HepG2 (cell line): Measurements from ENCODE around the gene RIPK1. TPM values are rescaled to one million over a fixed set of nuclear protein-coding genes. Genes with fewer than 3 reads are reported as not detected.
A peak's percentile ranks its signal among the peaks of the same experiment; 100 is the strongest.

Source experiments
- ELF3 ChIP-seq: IDR thresholded peaks from 2 replicates; pipeline ENCODE4 v1.6.1; 2016; ENCODE audit warnings: missing genetic modification reagents, missing compliant biosample characterization
- ETS1 ChIP-seq: sonication (generic); formaldehyde crosslinking; IDR thresholded peaks from 2 replicates; pipeline ENCODE4 v1.4.0; 2020; ENCODE audit warnings: missing genetic modification reagents
- FIP1L1 ChIP-seq: fragments of 200-400 bp; formaldehyde crosslinking; IDR thresholded peaks from 2 replicates; pipeline ENCODE4 v1.6.1; 2018; ENCODE audit warnings: low read depth, mild to moderate bottlenecking, low read length, moderate library complexity, borderline replicate concordance; ENCODE audit not compliant: insufficient read depth
- FOSL2 ChIP-seq: sonication (generic); formaldehyde crosslinking; IDR thresholded peaks from 2 replicates; pipeline ENCODE4 v1.4.0; 2020; ENCODE audit warnings: missing genetic modification reagents
- GMEB2 ChIP-seq: IDR thresholded peaks from 2 replicates; pipeline ENCODE4 v1.6.1; 2016; ENCODE audit warnings: missing biosample characterization, missing genetic modification reagents, low read depth
- HIVEP1 ChIP-seq: sonication (generic); formaldehyde crosslinking; IDR thresholded peaks from 2 replicates; pipeline ENCODE4 v1.4.0; 2020; ENCODE audit warnings: mild to moderate bottlenecking, missing genetic modification reagents
- NFKB2 ChIP-seq: sonication (generic); formaldehyde crosslinking; IDR thresholded peaks from 2 replicates; pipeline ENCODE4 v1.4.0; 2020; ENCODE audit warnings: missing genetic modification reagents, borderline replicate concordance
- NR3C1 ChIP-seq: sonication (generic); formaldehyde crosslinking; IDR thresholded peaks from 2 replicates; pipeline ENCODE4 v1.4.0; 2020; ENCODE audit warnings: missing genetic modification reagents
- PRPF4 ChIP-seq: fragments of 200-400 bp; formaldehyde crosslinking; IDR thresholded peaks from 2 replicates; pipeline ENCODE4 v1.6.1; 2016; ENCODE audit warnings: low read length, low read depth; ENCODE audit not compliant: poor library complexity, severe bottlenecking
- TRIM22 ChIP-seq: fragments of 450-650 bp; IDR thresholded peaks from 2 replicates; pipeline ENCODE4 v1.6.1; 2017
- ZBTB46 ChIP-seq: sonication (generic); formaldehyde crosslinking; IDR thresholded peaks from 2 replicates; pipeline ENCODE4 v1.4.0; 2020; ENCODE audit warnings: mild to moderate bottlenecking, missing genetic modification reagents, borderline replicate concordance
- ZNF205 ChIP-seq: IDR thresholded peaks from 2 replicates; pipeline ENCODE4 v1.6.1; 2018; ENCODE audit warnings: missing biosample characterization, missing genetic modification reagents
- ZNF512 ChIP-seq: sonication (generic); formaldehyde crosslinking; IDR thresholded peaks from 2 replicates; pipeline ENCODE4 v1.4.0; 2020; ENCODE audit warnings: mild to moderate bottlenecking, missing genetic modification reagents
- ZNF597 ChIP-seq: sonication (generic); formaldehyde crosslinking; IDR thresholded peaks from 2 replicates; pipeline ENCODE4 v1.5.0; 2020; ENCODE audit warnings: missing genetic modification reagents
- ZNF678 ChIP-seq: sonication (generic); formaldehyde crosslinking; IDR thresholded peaks from 2 replicates; pipeline ENCODE4 v1.4.0; 2020; ENCODE audit warnings: mild to moderate bottlenecking, missing genetic modification reagents
- ZNF720 ChIP-seq: sonication (generic); formaldehyde crosslinking; IDR thresholded peaks from 2 replicates; pipeline ENCODE4 v1.4.0; 2020; ENCODE audit warnings: missing genetic modification reagents
- ZNF782 ChIP-seq: sonication (generic); formaldehyde crosslinking; IDR thresholded peaks from 2 replicates; pipeline ENCODE4 v1.4.0; 2020; ENCODE audit warnings: missing genetic modification reagents, mild to moderate bottlenecking, borderline replicate concordance
- polyA plus RNA-seq, 8 experiments: library from polyadenylated mRNA; depleted of rRNA in 3 of 8; stranded (reverse) in 7 of 8; unstranded in 1 of 8; fragments of >200 nt; fragmentation: Illumina TruSeq in 4 of 8; extraction: Trizol in 4 of 8; gene quantifications; 2 replicates each; pipeline versions ENCODE4 v1.2.1 to v1.2.3, GENCODE V29; 2011 to 2016; ENCODE audit warnings: low read depth in 4 of 8, missing spikeins in 1 of 8, mixed read lengths in 1 of 8; ENCODE audit not compliant: insufficient read depth in 1 of 8
- total RNA-seq, 5 experiments: library from RNA; depleted of rRNA; stranded (reverse); fragments of >200 nt; fragmentation: Illumina TruSeq; extraction: Trizol; gene quantifications; 2 replicates each; pipeline ENCODE4 v1.2.3, GENCODE V29; 2016; ENCODE audit warnings: low read depth in 1 of 5

The RIPK1 gene
- total and polyA plus RNA-seq, 2 of the 13 experiments (the other 11 are each of a cell fraction or from before 2014, with no cell fraction given) = 9.0 to 10.3 TPM

- TF ChIP-seq TRIM22 (no peak), ZNF720 (CRISPR knock-in tag) (no peak), ETS1 (CRISPR knock-in tag) (no peak), ZNF512 (CRISPR knock-in tag) (no peak; the same call in 1 of the 2 replicates), ZNF678 (CRISPR knock-in tag) (no peak; the same call in 1 of the 2 replicates), HIVEP1 (CRISPR knock-in tag) (no peak), GMEB2 (CRISPR knock-in tag) (no peak), NR3C1 (CRISPR knock-in tag) (no peak), ZNF782 (CRISPR knock-in tag) (no peak; the same call in 1 of the 2 replicates), ELF3 (CRISPR knock-in tag) (peak; percentile 71), ZBTB46 (CRISPR knock-in tag) (no peak), NFKB2 (CRISPR knock-in tag) (peak; percentile 60; the same call in 1 of the 2 replicates), ZNF205 (CRISPR knock-in tag) (peak; percentile 68), FOSL2 (CRISPR knock-in tag) (peak; percentile 59), PRPF4 (no peak), ZNF597 (CRISPR knock-in tag) (peak; percentile 12; the same call in 1 of the 2 replicates), FIP1L1 (no peak)
Measured at GRCh38 chr6:3157131-3157933, 89.0 kb downstream of the RIPK1 start, which contains the start of gene TUBB2A (continued).
